SH-SY5Y (cell line): Measurements from ENCODE around the gene LRGUK.

Experiments
- GATA2 ChIP-seq: IDR thresholded peaks from 2 replicates; pipeline ENCODE4 v1.6.1; 2011; ENCODE audit warnings: mild to moderate bottlenecking, low read depth, low read length
- GATA3 ChIP-seq: IDR thresholded peaks from 2 replicates; pipeline ENCODE4 v1.6.1; 2011; ENCODE audit warnings: low read depth, mild to moderate bottlenecking, low read length, moderate library complexity

DNA sequence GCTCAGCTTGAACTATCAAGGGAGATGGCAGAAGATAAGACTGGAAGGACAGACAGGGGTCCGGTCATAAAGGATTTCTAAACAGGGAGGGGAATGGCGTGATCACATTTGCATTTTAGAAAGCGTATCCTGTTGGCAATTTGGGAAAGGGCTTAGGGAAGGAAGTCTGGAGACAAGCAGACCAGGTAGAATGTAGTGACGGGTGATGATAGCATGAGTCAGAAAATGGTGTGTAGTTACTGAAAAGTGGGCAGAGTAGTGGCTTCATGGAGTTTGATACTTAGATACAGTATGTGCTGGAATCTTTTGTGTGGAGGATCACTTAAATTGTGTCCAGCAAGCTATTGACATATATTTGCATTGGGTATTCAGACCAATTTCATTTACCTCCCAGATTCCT lies 61.2 kb downstream of the LRGUK start:
- TF ChIP-seq GATA3 (no peak), GATA2 (peak; percentile 32; the same call in 1 of the 2 replicates)
